Retinal pigment epithelial cell (primary cell): ENCODE results near the gene TFDP3.

Experiments
- DNase-seq: peaks from one replicate; pipeline ENCODE4 v3.0.0-alpha.2; 2010; ENCODE audit warnings: low read depth
- H3K4me3 ChIP-seq: 2 replicates; pipeline ENCODE4 v1.5.1; 2011; ENCODE audit warnings: mild to moderate bottlenecking, low read length, control low read depth, moderate library complexity
- CTCF ChIP-seq: conservative IDR thresholded peaks from 2 replicates; pipeline ENCODE4 v1.5.1; 2011; ENCODE audit warnings: low read depth, low read length, control low read depth, inconsistent platforms

TFDP3 gene

GRCh38 chrX:133189195-133189594, 29.0 kb downstream of the TFDP3 start:
- DNase-seq = no peak
- TF ChIP-seq CTCF = no peak
- H3K4me3 ChIP-seq = no peak overlapping the region

GRCh38 chrX:133188631-133189030, 29.5 kb downstream of the TFDP3 start:
- TF ChIP-seq CTCF = no peak
- no peak overlapping the region for H3K4me3 ChIP-seq
- no peak for DNase-seq

GRCh38 chrX:133185938-133186337, 32.2 kb downstream of the TFDP3 start:
- H3K4me3 ChIP-seq = no peak overlapping the region
- no peak for TF ChIP-seq CTCF
- DNase-seq = no peak

- TF ChIP-seq CTCF = no peak
These were observed 33.0 kb downstream of the TFDP3 start for GRCh38 chrX:133185119-133185518.

GRCh38 chrX:133183806-133184205, 34.3 kb downstream of the TFDP3 start:
- DNase-seq = no peak
- no peak overlapping the region for H3K4me3 ChIP-seq
- TF ChIP-seq CTCF = no peak

More at GRCh38 chrX:133185119-133185518, 33.0 kb downstream of the TFDP3 start:
- no peak for DNase-seq
- no peak overlapping the region for H3K4me3 ChIP-seq

GRCh38 chrX:133179500-133179899, 38.7 kb downstream of the TFDP3 start:
- DNase-seq = no peak
- no peak overlapping the region for H3K4me3 ChIP-seq
- TF ChIP-seq CTCF = no peak

GRCh38 chrX:133177202-133177601, 41.0 kb downstream of the TFDP3 start:
- TF ChIP-seq CTCF = no peak

More at GRCh38 chrX:133177202-133177601, 41.0 kb downstream of the TFDP3 start:
- DNase-seq = no peak
- H3K4me3 ChIP-seq = no peak overlapping the region
